NCI-H69 (cell line): ENCODE data around the gene RTN4.

Experiments used
- DNase-seq: peaks from one replicate; lab custom pipeline; 2025; lab: John Stamatoyannopoulos, UW

RTN4 gene

GRCh38 chr2:54948120-54948519 is 102.1 kb downstream of the RTN4 start:
- DNase-seq, result no peak

DNA sequence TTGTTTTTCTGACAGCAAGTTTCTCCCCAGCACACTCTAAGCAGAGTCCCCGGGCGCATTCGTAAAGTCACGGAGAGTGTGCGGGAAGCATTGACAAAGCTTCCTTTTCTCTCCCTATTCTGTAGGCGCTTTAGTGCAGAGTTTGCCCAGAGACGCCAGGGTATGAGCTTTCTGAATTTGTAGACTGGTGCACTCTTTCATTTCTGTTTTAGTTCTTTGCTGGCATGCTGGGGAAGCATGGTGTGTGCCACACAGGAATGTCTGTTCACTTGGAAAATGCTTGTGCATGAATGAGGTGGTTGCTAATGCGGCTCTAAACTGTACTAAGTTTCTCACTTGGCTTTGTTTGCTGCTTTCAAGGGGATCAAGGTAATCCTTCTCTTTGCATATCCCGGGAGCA is 102.6 kb downstream of the RTN4 start:
- DNase-seq, result no peak

- no peak for DNase-seq
Measured at GRCh38 chr2:54947136-54947535, 103.1 kb downstream of the RTN4 start.

- no peak for DNase-seq
Measured at GRCh38 chr2:54946220-54946805, 103.9 kb downstream of the RTN4 start.

GRCh38 chr2:54945391-54946219 is 104.6 kb downstream of the RTN4 start:
- DNase-seq, result no peak

- no peak for DNase-seq
Measured at GRCh38 chr2:54944724-54945326, 105.4 kb downstream of the RTN4 start.

GRCh38 chr2:54942373-54942772 is 107.9 kb downstream of the RTN4 start:
- DNase-seq, result no peak

- DNase-seq, result no peak
Measured at GRCh38 chr2:54941248-54941984, 108.8 kb downstream of the RTN4 start.

GRCh38 chr2:54940723-54941122 is 109.5 kb downstream of the RTN4 start:
- DNase-seq, result no peak

- no peak for DNase-seq
Measured at GRCh38 chr2:54939446-54940118, 110.7 kb downstream of the RTN4 start.

DNA sequence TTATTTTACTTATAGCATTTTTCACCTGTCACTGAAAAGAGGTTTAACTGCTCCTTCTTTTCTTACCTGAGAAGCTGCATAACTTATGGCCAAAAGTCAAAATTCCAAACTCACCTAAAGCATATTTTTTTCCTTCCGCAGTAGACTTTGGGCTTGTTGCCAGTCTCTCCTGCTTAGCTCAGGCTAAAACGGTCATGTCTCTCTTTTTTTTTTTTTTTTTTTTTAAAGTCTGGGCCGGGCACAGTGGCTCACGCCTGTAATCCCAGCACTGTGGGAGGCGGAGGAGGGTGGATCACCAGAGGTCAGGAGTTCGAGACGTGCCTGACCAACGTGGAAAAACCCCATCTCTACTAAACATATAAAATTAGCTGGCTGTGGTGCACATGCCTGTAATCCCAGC is 113.5 kb downstream of the RTN4 start:
- no peak for DNase-seq

DNA sequence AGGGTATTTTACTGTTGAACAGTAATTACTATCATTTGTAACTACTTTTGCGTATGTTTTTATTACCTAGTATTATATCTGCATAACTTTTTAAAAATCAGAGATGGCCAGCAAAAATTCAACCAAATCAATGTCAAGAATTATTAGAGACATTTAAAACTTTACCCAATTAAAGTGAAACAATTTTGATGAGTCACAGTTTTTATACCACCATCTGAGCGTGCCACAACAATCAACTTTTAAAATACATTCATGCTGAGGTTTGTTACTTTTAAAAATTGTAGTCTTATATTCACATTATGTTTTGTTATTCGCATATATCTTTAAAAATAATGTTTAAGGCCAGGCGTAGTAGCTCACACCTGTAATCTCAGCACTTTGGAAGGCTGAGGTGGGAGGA is 114.9 kb downstream of the RTN4 start:
- no peak for DNase-seq

DNA sequence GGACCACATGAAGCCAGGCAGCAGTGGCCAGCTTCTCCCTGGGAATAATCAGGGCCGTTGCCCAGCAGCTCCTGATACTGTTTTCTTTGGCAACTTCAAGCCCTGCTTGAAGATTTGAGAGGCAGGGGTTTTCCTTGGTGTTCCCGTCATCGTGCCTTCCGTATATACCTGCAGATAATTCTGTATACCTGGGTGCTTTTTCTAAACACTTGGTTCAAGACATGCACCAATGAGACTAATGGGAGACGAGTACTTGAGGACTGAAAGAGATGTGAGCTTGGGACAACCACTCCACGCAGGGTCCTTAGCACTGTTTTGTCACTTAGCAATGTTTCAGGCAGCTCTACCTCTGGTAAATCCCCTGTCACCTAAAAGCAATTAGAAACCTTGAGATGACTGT is 118.8 kb downstream of the RTN4 start:
- no peak for DNase-seq

DNA sequence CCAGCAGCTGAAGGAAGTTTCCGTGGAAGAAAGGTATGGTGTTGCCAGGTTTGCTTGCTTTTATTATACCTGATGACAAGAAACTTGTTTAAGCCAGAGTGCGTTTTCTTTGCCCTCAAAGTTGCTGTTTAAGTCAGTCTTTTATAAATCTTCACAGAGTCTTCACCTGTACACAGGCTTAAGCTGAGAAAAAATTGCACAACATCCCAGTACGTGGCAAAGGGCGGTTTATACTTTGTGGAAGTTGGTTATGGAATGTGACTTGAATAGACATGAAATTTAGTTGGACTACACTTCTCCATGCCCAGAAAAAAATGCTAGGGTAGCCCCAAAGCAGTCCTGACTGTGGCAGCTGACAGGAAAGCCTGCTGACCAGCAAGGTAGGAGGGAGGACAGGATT is 121.5 kb downstream of the RTN4 start:
- no peak for DNase-seq

- no peak for DNase-seq
Measured at GRCh38 chr2:54927751-54928615, 122.3 kb downstream of the RTN4 start.

GRCh38 chr2:54927085-54927750 is 123.0 kb downstream of the RTN4 start:
- no peak for DNase-seq

GRCh38 chr2:54925022-54925421 is 125.2 kb downstream of the RTN4 start:
- DNase-seq, result no peak

DNA sequence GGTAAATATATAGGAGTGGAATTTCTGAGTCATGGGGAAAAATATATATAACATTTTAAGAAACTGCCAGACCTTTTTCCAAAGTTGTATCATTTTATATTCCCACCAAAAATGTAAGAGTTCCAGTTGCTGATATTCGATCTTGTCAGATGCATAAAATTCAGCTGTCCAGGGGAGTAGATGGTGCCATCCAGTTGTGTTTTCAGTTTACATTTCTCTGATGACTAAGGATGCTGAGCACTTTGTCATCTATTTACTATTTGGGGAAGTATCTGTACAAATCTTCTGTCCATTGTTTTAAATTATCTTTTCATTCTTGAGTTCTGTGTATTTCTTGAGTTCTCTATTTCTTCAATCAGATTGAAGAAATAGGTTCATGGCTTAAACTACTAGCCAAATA is 126.1 kb downstream of the RTN4 start:
- DNase-seq, result no peak
